Ishikawa (cell line): Measurements from ENCODE around the gene FOXN1.

Experiments used
- CEBPB ChIP-seq: IDR thresholded peaks from 2 replicates; pipeline ENCODE4 v1.6.1; 2012
- EGR1 ChIP-seq: IDR thresholded peaks from 2 replicates; pipeline ENCODE4 v1.6.1; 2012
- EP300 ChIP-seq: IDR thresholded peaks from 2 replicates; pipeline ENCODE4 v1.6.1; 2012; ENCODE audit warnings: borderline replicate concordance
- FOXM1 ChIP-seq: IDR thresholded peaks from 2 replicates; pipeline ENCODE4 v1.6.1; 2012; ENCODE audit warnings: low read depth, borderline replicate concordance
- NFIC ChIP-seq: IDR thresholded peaks from 2 replicates; pipeline ENCODE4 v1.6.1; 2012
- RAD21 ChIP-seq: IDR thresholded peaks from 2 replicates; pipeline ENCODE4 v1.6.1; 2012; ENCODE audit warnings: low read depth
- TAF1 ChIP-seq: IDR thresholded peaks from 2 replicates; pipeline ENCODE4 v1.6.1; 2012; ENCODE audit warnings: low read depth, mild to moderate bottlenecking
- TCF12 ChIP-seq: IDR thresholded peaks from 2 replicates; pipeline ENCODE4 v1.6.1; 2012; ENCODE audit warnings: low read depth
- TEAD4 ChIP-seq: IDR thresholded peaks from 2 replicates; pipeline ENCODE4 v1.6.1; 2012
- YY1 ChIP-seq: IDR thresholded peaks from 2 replicates; pipeline ENCODE4 v1.6.1; 2012; ENCODE audit warnings: low read depth
- ZBTB7A ChIP-seq: IDR thresholded peaks from 2 replicates; pipeline ENCODE4 v1.6.1; 2012; ENCODE audit warnings: low read depth
- TF ChIP-seq, protein P1 (sequence below): IDR thresholded peaks from 2 replicates; pipeline ENCODE4 v1.6.1; 2012
- TF ChIP-seq, protein P2 (sequence below): IDR thresholded peaks from 2 replicates; pipeline ENCODE4 v1.6.1; 2012; ENCODE audit warnings: low read depth, mild to moderate bottlenecking

Gene FOXN1

DNA sequence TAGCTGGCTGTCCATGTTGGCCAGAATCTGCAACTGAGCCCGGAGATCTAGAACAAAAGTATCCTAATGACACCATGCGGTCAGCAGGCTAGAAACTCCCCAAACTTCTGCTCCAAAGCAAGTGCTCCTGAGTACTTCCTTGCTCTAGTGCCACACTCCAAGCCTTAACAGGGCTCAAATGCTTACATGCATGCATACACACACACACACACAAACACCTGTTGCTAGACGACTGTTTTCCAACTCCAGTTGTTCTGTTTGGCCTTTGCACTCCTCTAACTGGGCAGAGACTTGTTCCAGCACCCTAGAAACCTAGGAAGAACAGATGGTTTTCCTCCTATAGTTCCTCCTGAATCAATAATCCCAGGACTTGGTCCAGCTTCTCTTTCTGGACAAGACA is 78.3 kb downstream of the FOXN1 start:
- TF ChIP-seq EP300 (no peak), TAF1 (no peak), YY1 (no peak), TEAD4 (no peak), RAD21 (no peak), TCF12 (no peak), NFIC (no peak), EGR1 (no peak)
- TF ChIP-seq, protein P1, sequence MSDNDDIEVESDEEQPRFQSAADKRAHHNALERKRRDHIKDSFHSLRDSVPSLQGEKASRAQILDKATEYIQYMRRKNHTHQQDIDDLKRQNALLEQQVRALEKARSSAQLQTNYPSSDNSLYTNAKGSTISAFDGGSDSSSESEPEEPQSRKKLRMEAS: no peak
- TF ChIP-seq, protein P2, sequence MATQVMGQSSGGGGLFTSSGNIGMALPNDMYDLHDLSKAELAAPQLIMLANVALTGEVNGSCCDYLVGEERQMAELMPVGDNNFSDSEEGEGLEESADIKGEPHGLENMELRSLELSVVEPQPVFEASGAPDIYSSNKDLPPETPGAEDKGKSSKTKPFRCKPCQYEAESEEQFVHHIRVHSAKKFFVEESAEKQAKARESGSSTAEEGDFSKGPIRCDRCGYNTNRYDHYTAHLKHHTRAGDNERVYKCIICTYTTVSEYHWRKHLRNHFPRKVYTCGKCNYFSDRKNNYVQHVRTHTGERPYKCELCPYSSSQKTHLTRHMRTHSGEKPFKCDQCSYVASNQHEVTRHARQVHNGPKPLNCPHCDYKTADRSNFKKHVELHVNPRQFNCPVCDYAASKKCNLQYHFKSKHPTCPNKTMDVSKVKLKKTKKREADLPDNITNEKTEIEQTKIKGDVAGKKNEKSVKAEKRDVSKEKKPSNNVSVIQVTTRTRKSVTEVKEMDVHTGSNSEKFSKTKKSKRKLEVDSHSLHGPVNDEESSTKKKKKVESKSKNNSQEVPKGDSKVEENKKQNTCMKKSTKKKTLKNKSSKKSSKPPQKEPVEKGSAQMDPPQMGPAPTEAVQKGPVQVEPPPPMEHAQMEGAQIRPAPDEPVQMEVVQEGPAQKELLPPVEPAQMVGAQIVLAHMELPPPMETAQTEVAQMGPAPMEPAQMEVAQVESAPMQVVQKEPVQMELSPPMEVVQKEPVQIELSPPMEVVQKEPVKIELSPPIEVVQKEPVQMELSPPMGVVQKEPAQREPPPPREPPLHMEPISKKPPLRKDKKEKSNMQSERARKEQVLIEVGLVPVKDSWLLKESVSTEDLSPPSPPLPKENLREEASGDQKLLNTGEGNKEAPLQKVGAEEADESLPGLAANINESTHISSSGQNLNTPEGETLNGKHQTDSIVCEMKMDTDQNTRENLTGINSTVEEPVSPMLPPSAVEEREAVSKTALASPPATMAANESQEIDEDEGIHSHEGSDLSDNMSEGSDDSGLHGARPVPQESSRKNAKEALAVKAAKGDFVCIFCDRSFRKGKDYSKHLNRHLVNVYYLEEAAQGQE: no peak

DNA sequence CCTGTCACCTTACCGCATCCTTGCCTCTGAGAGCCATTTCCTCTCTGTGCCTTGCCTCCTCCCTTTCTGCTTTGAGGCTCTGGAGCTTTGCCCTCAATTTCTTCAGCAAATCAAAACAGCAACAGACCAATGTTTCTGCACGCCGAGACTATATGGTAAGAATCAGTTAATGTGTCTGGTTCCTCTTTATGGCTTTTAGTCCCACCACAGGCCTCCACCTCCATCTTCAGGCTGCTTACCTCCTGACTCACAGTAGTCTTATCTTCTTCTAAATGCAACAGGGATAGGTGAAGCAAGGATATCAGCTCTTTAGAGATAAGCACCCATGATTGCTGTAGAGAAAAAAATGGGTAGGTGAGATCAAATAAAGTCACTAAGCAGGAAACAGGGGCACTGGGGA is 79.7 kb downstream of the FOXN1 start:
- TF ChIP-seq, protein P2: no peak
- TF ChIP-seq FOXM1 (no peak), ZBTB7A (no peak), CEBPB (no peak), NFIC (no peak)
- TF ChIP-seq, protein P1: no peak
